HG03045 (cell line): ENCODE measurements around the gene MON1B.
"Not testable (repeated sequence)": the region's sequence is repeated elsewhere in the genome, so short reads cannot be mapped to it uniquely, and the experiment has no call there.

Source experiments
- ATAC-seq: cut with Tn5 transposase; IDR thresholded peaks from one replicate; pipeline ENCODE4 v1.9.1; 2021; ENCODE audit warnings: mild to moderate bottlenecking, moderate library complexity; ENCODE audit not compliant: unreplicated experiment

Gene MON1B

GRCh38 chr16:77238593-77238992, 47.6 kb downstream of the MON1B start:
- no peak for ATAC-seq

DNA sequence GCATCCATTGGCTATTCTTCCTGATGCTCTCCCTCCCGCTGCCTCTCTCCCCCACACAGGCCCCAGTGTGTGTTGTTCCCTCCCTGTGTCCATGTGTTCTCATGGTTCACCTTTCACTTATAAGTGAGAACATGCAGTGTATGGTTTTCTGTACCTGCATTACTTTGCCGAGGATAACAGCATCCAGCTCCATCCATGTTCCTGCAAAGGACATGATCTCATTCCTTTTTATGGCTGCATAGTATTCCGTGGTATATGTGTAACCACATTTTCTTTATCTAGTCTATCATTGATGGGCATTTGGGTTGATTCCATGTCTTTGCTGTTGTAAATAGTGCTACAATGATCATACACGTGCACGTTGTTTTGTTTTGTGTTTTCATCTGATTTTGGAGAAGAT, 51.5 kb downstream of the MON1B start:
- ATAC-seq: not testable (repeated sequence)

DNA sequence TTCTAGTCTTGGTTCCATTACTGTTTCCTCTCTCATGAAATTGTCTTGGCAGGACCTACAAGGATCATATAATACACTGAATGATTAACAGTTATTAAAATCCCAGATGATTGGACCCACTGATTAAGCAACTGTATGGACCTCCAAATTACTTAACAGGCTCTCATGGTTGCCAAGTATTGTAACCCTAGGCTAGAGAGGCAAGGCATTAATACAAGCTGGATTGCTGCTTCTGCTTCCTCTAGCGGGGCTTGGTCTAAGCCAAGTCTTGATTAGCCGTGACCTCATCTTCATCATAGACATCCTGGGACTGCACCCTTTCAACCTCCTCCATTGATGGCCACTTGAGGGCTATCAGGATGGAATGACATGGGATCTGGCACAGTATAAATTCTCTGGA, 55.2 kb downstream of the MON1B start:
- ATAC-seq: no peak

- no peak for ATAC-seq
Observed at GRCh38 chr16:77250400-77250799, 59.4 kb downstream of the MON1B start.
